NT2/D1 (cell line): ENCODE measurements around the gene PRAC2.

Experiments
- SUZ12 ChIP-seq: IDR thresholded peaks from 2 replicates; pipeline ENCODE4 v1.6.1; 2011; ENCODE audit not compliant: insufficient read length, insufficient read depth; ENCODE audit errors: extremely low read depth
- YY1 ChIP-seq: IDR thresholded peaks from 2 replicates; pipeline ENCODE4 v1.6.1; 2011; ENCODE audit not compliant: insufficient read length, insufficient read depth
- ZNF274 ChIP-seq: IDR thresholded peaks from 2 replicates; pipeline ENCODE4 v1.6.1; 2011; ENCODE audit warnings: mild to moderate bottlenecking, low read depth, low read length

GRCh38 chr17:48735062-48735351 lies 12.0 kb downstream of the PRAC2 start:
- TF ChIP-seq ZNF274 (no peak), YY1 (no peak), SUZ12 (peak; percentile 18)
